Activated T-cell treated with anti-CD3 and anti-CD28 coated beads, Interleukin-2, amount 50 U/mL, for 1 hour (primary cell): Measurements from ENCODE around the gene LCLAT1.

Source experiments
- DNase-seq: peaks from one replicate; pipeline ENCODE4 v3.0.0-alpha.2; 2020

LCLAT1 gene

GRCh38 chr2:30680121-30680520, 233.1 kb downstream of the LCLAT1 start:
- no peak for DNase-seq

- DNase-seq = no peak
Observed at GRCh38 chr2:30681022-30681421, 234.0 kb downstream of the LCLAT1 start.

GRCh38 chr2:30683236-30683956, 236.3 kb downstream of the LCLAT1 start:
- no peak for DNase-seq

GRCh38 chr2:30684026-30684425, 237.0 kb downstream of the LCLAT1 start:
- DNase-seq = no peak

- DNase-seq = no peak
Observed at GRCh38 chr2:30684516-30684915, 237.5 kb downstream of the LCLAT1 start.

GRCh38 chr2:30684996-30685395, 237.9 kb downstream of the LCLAT1 start:
- DNase-seq = no peak

- DNase-seq = no peak
Observed at GRCh38 chr2:30686000-30686399, 239.0 kb downstream of the LCLAT1 start.

- DNase-seq = no peak
Observed at GRCh38 chr2:30686669-30687068, 239.6 kb downstream of the LCLAT1 start.

- DNase-seq = no peak
Observed at GRCh38 chr2:30688956-30689401, 241.9 kb downstream of the LCLAT1 start.

- DNase-seq = no peak
Observed at GRCh38 chr2:30689496-30690125, 242.6 kb downstream of the LCLAT1 start.

- no peak for DNase-seq
Observed at GRCh38 chr2:30690126-30690561, 243.1 kb downstream of the LCLAT1 start.

GRCh38 chr2:30691091-30691947, 244.3 kb downstream of the LCLAT1 start:
- DNase-seq = no peak

GRCh38 chr2:30691948-30692828, 245.1 kb downstream of the LCLAT1 start:
- DNase-seq = no peak

- no peak for DNase-seq
Observed at GRCh38 chr2:30692829-30693275, 245.8 kb downstream of the LCLAT1 start.
